WERI-Rb-1 (cell line): ENCODE measurements around the gene CLASRP.

ENCODE experiments used
- DNase-seq: peaks from one replicate; pipeline ENCODE4 v3.0.0-alpha.2; 2020
- H3K27ac ChIP-seq: fragments of 250-450 bp; sonication (Bioruptor Pico); 2 replicates; pipeline ENCODE4 v1.5.1; 2020; ENCODE audit warnings: mild to moderate bottlenecking, moderate library complexity
- H3K27me3 ChIP-seq: fragments of 250-450 bp; sonication (Bioruptor Pico); 2 replicates; pipeline ENCODE4 v1.5.1; 2021; ENCODE audit warnings: mild to moderate bottlenecking, low read depth, moderate library complexity; ENCODE audit not compliant: insufficient read depth, severe bottlenecking
- H3K36me3 ChIP-seq: fragments of 250-450 bp; sonication (Bioruptor Pico); 2 replicates; pipeline ENCODE4 v1.5.1; 2020; ENCODE audit warnings: mild to moderate bottlenecking, moderate library complexity
- H3K4me3 ChIP-seq: 2 replicates; pipeline ENCODE4 v1.5.1; 2011; ENCODE audit warnings: low read depth, mild to moderate bottlenecking, control low read depth, low read length
- H3K9me3 ChIP-seq: fragments of 250-450 bp; sonication (Bioruptor Pico); 2 replicates; pipeline ENCODE4 v1.5.1; 2021; ENCODE audit warnings: mild to moderate bottlenecking, moderate library complexity; ENCODE audit not compliant: severe bottlenecking
- TF ChIP-seq, protein P1 (sequence below): IDR thresholded peaks from 2 replicates; pipeline ENCODE4 v1.5.1; 2011; ENCODE audit warnings: low read depth, mild to moderate bottlenecking, control low read depth, inconsistent platforms, low read length

The CLASRP gene

DNA sequence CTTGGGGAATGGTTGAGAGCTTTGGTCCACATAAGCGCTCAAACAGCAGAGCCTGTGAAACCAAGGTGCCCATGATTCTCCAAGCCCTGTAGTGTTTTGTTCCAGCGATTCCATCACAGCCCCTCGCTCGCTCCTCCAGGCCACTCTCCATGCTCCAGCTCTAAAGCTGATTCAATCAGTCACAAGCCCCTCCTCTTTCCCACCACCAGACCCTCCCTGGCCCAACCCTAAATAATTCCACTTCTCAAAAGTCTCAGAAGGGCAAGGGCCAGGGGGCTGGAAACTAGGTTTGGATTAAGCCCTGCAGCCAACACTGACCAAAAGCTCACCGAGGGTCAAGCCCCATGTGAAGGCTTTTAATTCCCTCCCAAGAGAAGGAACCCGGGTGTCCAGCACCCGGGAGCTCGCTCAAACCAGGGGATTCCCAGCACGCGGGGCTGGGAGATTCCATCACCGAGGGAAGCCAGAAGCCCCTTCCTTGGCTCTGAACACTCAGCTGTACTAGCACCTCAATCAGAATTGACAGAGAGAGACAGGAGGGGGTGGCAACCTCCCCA, 36.0 kb downstream of the CLASRP start:
- peaks cover 18% of the 10 kb centered on the region for H3K36me3 ChIP-seq
- H3K27ac ChIP-seq = peak overlapping the region; percentile 58
- TF ChIP-seq, protein P1, sequence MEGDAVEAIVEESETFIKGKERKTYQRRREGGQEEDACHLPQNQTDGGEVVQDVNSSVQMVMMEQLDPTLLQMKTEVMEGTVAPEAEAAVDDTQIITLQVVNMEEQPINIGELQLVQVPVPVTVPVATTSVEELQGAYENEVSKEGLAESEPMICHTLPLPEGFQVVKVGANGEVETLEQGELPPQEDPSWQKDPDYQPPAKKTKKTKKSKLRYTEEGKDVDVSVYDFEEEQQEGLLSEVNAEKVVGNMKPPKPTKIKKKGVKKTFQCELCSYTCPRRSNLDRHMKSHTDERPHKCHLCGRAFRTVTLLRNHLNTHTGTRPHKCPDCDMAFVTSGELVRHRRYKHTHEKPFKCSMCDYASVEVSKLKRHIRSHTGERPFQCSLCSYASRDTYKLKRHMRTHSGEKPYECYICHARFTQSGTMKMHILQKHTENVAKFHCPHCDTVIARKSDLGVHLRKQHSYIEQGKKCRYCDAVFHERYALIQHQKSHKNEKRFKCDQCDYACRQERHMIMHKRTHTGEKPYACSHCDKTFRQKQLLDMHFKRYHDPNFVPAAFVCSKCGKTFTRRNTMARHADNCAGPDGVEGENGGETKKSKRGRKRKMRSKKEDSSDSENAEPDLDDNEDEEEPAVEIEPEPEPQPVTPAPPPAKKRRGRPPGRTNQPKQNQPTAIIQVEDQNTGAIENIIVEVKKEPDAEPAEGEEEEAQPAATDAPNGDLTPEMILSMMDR = no peak
- H3K9me3 ChIP-seq = no peaks in the 10 kb centered on the region
- no peaks in the 10 kb centered on the region for H3K27me3 ChIP-seq
- DNase-seq = no peak
- peak overlapping the region; percentile 23 for H3K4me3 ChIP-seq

DNA sequence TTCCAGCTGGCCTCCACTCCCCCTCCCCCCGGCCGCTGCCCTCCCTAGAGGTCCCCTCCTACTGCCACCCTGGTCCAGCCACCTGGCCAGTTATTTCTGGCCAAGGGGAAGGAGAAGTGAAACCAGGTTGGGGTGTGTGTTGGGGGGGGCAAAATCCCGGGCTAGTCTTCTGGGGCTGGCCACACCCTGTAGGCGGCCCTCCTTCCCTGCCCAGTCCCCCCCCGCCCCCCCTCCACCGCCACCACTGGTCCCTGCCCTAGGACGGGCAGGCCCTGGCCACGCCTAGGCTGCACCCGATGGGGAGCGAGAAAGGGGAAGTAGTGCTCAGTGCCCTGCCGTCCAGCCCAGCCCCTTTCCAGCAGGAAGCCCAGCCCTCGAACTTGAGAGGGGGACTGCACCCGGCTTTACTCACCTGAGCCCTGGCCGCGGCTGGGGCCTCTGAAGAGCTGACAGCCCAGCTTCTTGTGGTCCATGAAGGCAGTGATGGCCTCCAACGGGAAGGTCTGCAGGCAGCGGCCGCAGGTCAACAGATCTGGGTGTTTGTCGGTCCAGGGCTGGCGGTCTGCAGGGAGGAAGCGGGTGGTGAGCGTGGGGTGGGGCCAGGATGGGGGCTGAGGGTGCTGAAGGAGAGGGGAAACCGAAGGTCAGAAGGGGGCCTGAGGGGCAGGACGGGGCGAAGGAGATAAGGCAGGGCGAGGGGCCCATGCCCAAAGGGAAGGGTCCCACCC, 36.6 kb downstream of the CLASRP start:
- H3K36me3 ChIP-seq = peaks cover 11% of the 10 kb centered on the region
- no peaks in the 10 kb centered on the region for H3K9me3 ChIP-seq
- TF ChIP-seq, protein P1 = no peak
- H3K4me3 ChIP-seq = peak overlapping the region; percentile 23; the same call in 1 of the 2 replicates
- DNase-seq = peak; percentile 85
- H3K27ac ChIP-seq = peak overlapping the region; percentile 45; the same call in 1 of the 2 replicates
- no peaks in the 10 kb centered on the region for H3K27me3 ChIP-seq

DNA sequence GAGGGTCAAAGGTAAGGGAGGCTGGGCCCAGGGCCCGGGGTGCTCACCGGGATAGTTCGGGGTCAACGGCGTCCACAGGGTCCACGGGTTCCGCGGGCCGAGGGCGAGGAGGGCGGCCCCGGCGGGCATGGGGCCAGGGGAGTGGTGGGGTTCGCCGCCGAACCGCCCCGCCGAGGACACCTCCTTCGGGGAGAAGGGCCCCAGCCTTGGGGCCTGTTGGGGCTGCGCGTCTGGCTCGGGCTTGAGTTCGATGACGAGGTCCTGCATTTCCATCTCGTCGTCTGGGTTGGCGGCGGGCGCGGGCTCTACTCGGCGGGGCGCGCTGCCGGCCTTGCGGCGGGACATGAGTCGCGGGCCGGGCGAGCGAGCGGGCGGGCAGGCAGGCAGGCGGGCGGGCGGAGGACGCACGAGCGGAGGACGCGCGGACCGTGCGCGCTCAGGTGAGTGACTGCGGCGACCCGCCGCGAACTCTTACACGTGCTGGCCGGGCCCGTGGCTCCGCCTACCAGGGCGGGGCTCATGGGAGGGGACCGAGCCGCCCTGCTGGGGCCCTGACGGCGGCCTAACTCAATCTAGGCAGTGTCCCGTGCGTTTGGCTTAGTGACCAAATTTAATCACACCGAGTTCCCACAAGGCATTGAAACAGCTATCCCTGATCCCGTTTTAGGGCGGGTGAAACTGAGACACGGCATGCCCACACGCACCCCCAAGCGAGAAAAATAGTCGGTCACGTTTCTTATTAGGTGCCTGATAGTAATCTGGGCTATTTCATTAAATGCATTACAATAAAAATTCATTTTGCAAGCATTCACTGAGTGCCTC, 37.4 kb downstream of the CLASRP start, which contains the start of gene ZNF296:
ZNF296 (minus strand) TSS at position 450 of the 822 bp plus-strand sequence; CDS start at position 345, 105 bp downstream.
- no peaks in the 10 kb centered on the region for H3K27me3 ChIP-seq
- H3K27ac ChIP-seq = peak within 1 kb of the TSS; percentile 45; the same call in 1 of the 2 replicates
- no peaks in the 10 kb centered on the region for H3K9me3 ChIP-seq
- TF ChIP-seq, protein P1 = no peak
- no peak for DNase-seq
- peaks cover 7% of the 10 kb centered on the region for H3K36me3 ChIP-seq
- H3K4me3 ChIP-seq = no peak within 1 kb of the TSS

DNA sequence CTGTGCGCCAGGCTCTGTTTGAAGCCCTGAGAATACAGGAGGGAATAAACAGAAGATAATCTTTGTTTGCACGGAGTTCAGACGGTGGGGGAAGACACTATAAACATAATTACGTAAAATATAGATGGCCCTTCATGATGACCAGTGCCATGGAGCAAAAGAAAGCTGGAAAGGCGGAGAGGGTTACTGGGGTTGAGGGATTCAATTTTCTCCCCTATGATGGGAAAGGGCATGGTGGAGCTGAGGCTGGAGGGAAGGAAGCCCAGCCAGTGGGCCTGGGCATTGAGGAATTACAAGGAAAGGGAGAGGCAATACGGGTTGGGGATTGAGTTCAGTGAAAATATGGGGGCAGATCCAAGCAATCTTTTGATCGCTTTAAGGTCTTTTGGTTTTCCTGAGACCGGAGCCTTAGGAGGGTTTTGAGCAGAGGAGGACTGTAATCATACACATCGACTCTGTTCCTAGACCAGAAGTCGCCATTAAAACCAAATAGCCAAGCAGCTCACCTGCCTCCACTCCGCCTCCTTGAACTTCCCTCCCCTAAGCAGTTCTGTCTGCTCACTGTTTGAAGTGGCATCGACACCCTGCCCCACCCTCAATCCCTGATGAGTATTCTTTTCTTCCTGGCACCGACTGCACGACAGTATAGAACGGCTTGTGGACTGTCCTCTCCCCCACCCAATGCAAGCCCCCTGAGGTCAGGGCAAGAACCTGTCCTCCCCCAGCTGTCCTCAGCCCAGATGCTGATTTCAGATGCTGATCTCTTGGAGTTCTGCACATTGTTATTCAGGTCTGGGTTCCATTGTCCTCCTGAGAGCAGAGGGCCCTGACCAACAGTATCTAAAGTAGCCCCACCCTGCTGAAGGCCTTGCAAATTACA, 38.2 kb downstream of the CLASRP start:
- H3K9me3 ChIP-seq = no peaks in the 10 kb centered on the region
- no peaks in the 10 kb centered on the region for H3K27me3 ChIP-seq
- TF ChIP-seq, protein P1 = no peak
- DNase-seq = no peak
- peaks cover 9% of the 10 kb centered on the region for H3K36me3 ChIP-seq
- H3K4me3 ChIP-seq = no peak overlapping the region
- H3K27ac ChIP-seq = peak overlapping the region; percentile 4; the same call in 1 of the 2 replicates

DNA sequence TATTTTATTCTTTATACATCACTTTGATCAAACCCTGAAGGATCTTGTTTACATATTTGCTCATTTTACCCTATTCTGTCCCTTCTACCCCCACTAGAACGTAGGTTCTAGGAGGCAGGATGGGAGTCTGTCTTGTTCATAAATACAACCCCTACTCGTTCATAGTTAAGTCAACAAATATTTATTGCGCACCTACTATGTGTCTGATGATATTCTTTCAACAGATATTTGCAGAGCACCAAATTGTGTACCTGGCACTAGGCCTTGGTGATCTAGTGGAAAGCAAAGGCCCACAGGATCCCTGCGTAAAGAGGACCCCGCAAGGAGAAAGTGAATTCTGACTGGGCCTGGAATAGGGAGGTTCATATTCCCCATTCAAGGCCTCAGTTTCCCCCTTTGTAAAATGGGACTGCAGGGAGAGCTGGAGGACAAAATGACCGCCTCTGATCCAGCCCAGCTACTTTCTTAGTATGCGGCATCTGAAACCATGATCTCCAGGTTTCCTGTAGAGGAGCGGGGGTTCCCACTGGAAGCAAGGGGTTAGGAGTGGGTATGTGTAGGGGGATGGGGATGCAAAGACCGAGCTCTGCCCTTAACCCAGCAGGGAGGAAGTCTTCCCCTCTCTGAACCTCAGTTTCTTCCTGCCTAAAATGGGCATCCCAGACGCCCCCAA, 39.7 kb downstream of the CLASRP start:
- Histone ChIP-seq H3K27me3 (no peaks in the 10 kb centered on the region), H3K27ac (peak overlapping the region; percentile 81; the same call in 1 of the 2 replicates), H3K9me3 (no peaks in the 10 kb centered on the region), H3K4me3 (peak overlapping the region; percentile 99), H3K36me3 (peaks cover 16% of the 10 kb centered on the region)
- DNase-seq = no peak
- TF ChIP-seq, protein P1 = no peak
